Stimulated activated CD8-positive, alpha-beta memory T cell treated with anti-CD3 and anti-CD28 coated beads, Interleukin-15, amount 100 ng/mL, for 48 hours (primary cell): ENCODE data around the gene QSOX2.

ENCODE experiments used
- DNase-seq, 2 donors: peaks; one replicate each; pipeline ENCODE4 v3.0.0-alpha.2; 2020; ENCODE audit warnings: low read depth in 2 of 2

Gene QSOX2

DNA sequence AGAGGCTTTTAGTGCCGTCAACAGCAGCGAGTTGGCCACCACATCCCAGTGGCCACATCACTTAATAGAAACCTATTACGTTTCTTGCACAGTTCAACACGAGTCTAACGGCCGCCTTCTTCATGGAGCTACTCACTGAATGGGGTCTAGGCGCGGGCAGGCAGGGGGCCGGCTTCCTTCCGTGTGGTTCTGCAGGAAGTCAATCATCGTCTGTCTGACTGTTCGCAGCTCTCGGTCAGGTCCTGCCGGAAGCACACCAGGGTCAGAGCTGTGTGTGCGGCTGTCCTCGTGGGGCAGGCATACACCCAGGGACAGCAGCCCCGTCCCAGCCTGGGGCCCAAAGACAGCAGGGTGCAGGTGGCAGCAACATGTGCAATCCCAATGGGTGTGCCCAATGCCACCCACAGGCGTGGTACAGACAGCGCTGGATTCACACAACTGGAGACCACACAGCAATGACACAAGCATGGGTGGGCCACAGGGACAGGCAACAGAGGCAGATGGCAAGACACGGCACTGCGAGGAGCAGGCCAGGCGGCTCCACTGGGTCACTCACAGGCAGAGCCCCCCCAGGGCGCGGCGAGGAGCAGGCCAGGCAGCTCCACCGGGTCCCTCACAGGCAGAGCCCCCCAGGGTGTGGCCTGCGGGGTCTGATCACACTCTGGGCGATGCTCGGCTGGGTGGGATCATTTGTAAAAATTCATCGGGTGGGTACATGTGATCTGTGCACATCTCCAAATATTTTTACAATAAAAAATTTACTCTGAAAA, 21.6 kb downstream of the QSOX2 start:
- DNase-seq: no peak

DNA sequence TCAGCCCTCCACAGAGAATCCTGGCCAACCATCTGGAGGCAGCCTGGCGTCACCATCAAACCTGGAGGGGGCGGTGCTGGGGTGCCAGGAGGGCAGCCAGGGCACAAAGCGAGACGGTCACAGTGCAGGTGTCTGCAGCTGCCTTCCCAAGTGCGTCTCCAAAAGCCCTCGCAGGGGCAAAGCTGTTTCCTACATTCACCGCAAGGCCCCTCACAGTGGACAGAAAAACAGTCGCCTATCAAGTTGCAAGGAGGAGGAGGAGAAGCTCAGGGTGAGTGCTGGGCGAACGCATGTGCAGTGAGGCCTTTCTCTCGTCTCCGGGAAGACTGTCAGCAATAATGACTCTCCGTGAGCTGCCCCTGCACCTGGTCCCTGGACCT, 22.7 kb downstream of the QSOX2 start:
- no peak for DNase-seq

DNA sequence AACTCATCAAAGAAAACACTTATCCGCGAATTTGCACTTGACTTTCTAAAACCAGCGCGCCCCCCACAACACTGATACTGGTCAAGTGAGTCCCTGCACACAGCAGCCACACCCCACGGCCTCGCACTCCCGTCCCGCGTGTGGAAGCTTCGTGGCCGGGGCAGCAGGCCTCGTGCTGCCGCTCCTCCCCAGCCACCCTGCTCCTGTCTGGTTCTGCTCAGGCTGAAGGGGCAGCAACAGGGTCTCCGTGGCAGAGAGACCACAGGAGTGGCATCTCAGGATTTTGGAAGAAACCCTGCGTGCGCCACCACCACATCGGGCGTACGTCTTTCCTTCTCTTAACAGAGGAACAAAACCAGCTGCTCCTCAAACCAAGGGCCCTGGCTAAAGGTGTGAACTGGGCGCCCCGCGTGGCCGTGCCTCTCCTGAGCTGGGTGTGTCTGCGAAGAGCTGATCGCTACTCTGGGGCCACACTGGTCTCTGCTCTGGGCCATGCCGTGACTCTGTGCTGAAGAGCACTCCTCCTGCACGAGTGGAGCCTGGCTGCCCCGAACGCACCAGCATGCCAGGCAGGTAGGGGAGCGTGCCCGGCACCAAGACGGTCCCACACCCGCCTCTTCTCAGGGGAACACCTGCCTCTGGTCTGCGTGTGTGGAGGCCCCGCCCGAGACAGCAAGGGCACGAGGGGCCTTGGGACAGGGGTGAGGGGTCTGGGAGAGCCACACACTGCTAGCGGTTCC, 23.3 kb downstream of the QSOX2 start:
- no peak for DNase-seq

DNA sequence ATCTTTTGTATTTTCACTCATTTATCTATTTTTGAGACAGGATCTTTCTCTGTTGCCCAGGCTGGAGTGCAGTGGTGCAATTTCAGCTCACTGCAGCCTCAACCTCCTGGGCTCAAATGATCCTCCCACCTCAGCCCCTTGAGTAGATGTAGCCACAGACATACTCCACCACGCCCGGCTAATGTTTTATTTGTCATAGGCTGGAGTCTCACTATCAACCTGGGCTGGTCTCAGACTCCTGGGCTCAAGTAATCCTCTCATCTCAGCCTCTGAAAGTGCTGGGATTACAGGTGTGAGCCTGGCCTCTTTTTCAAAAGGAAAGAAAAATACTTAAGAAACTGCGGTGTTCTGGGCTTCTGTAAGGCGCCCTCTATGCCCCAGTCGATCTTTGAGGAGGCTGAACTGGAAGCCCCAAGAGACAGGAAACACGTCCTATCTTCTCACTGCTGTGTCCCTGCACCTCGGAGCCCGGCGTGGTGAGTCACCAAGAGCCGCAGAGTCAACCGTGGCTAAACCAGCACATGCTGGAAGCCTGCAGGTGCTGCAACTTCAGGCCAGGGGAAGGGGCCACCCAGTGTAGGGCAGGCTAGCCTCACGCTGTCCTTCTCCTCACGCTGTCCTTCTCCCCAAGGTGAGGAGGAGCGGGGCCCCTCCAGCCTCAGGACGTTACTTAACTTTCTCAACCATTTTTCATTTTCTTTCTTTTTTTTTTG, 25.4 kb downstream of the QSOX2 start:
- no peak for DNase-seq

DNA sequence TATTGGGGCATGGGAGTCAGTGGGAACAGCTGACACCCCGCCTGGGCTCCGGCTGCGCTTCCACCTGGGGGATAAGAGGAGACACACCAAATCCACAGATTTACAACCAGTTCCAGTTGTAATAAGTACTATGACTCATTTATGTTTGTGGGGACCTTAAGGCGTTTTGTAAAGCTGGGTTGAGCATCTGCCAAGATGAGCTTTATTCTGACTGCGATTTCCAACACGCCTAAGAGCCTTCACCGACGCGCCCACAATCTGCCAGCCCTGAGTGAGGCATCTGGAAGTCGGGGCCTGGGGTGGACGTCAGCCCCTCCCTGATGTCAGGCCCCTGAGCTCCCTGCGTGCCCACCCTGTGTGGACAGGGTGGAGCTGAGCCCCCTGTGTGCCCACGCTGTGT, 26.3 kb downstream of the QSOX2 start:
- DNase-seq: no peak

DNA sequence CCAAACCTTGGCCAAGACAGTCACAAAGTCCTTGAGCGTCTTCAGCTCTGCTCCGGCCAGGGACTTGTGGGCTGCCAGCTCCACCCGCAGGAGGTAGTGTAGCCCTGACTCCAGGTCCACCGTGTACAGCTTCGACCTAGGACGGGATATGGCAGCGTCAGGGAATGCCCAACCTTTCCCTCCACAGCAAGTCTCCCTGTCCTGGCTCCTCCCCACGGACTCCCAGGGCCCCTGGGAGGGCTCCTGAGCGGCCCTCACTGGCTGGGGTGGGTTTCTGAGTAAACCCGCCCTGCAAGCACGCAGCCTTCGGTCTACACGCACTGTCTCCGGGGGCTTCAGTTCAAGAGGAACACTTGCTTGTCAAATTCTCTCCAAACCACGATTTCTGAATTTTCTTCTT, 26.9 kb downstream of the QSOX2 start:
- DNase-seq: no peak

DNA sequence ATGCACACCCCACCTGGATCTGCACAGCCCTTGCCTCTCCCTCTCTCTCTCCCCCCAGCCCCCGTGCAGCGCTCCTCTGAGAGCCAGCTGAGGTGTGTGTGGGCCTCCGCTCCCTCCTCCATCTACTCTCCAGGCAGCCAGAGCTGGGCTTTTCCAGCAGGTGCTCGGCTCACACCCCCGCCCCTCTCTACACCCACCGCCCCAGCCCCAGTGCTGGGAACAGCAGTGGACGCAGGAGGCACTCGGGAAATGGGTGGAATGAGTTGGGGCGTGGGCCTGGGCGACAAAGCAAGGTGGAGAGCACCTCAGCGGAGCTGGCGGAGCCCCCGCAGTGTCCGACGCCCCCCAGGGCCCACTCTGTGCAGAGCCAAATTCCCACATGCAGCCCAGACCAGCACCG, 27.3 kb downstream of the QSOX2 start:
- no peak for DNase-seq

DNA sequence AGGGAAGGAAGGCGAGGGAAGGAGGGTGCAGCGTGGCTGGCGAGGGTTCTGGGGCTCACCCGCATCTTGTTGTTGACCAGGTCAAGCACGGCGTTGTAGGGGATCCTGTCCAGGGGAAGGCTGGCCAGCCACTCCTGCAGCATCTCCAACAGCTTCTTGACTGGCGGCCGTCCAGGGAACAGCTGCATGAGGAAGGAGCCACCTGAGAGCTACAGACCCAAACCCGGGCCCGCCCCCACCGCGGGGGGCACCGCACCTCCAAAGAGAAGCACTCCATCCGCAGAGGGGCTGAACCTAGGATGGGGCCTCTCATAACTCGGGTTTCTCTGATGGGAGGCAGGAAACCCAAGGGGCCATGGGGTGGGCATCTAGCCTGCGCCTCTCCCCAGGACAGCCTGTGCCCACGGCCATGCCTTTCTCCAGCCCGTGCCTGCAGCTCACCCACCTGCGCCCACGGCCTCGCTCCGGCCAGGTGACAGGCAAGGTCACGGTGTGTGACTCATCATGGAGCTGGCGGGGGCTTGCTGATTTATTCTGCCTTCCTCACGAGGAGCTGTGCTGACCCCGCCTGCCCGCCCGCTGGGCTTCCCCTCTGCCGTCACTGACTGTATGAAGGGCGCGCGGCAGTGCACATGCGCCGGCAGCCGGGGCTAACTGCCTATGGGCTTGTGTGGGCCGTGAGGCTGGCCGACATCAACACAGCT, 28.9 kb downstream of the QSOX2 start:
- DNase-seq: no peak

DNA sequence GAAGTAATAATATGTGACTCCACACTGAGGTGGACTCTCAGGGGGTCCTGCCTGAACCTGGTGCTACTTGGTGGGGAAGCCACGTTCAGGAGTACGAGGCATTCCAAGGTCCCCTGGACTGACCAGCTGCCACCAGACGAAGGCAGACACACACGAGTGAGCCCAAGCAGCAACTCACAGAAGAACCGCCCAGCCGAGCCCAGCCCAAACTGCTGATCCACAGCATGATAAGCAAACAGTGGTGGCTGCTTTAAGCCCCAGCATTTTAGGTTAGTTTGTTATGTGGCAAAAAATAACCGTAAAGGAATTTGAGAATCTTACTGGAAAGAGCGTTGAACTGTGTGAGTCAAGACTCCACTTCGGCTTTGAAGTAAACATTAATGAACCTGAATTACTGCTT, 31.9 kb downstream of the QSOX2 start:
- no peak for DNase-seq

DNA sequence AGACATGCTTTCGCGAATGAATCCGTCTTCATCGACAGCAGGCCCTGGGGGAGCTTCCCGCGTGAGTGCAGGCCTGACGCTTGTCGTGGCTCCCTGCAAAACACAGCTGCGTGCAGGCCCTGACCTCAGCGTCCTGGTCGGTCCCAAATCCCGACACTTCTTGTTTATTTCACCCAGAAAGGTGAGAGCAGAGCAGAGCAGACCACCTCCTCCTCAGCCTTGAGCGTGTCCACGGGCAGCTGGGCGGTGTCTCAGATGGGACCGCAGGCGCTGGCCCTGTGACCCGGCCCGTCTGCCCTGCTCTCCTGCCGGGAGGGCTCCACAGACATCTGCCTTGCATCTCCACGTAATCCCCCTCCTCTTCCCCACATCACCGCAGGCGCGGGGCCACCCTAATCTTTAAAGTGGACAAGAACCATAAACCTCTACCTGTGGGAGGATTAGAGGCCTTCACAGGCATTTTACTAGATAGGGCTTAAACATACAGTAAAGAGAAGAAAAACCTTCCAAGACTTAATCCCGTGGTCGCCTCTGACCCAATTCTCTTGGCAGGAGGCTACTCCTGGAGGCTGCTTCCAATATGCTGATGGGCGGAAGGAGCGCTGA, 33.2 kb downstream of the QSOX2 start:
- no peak for DNase-seq

DNA sequence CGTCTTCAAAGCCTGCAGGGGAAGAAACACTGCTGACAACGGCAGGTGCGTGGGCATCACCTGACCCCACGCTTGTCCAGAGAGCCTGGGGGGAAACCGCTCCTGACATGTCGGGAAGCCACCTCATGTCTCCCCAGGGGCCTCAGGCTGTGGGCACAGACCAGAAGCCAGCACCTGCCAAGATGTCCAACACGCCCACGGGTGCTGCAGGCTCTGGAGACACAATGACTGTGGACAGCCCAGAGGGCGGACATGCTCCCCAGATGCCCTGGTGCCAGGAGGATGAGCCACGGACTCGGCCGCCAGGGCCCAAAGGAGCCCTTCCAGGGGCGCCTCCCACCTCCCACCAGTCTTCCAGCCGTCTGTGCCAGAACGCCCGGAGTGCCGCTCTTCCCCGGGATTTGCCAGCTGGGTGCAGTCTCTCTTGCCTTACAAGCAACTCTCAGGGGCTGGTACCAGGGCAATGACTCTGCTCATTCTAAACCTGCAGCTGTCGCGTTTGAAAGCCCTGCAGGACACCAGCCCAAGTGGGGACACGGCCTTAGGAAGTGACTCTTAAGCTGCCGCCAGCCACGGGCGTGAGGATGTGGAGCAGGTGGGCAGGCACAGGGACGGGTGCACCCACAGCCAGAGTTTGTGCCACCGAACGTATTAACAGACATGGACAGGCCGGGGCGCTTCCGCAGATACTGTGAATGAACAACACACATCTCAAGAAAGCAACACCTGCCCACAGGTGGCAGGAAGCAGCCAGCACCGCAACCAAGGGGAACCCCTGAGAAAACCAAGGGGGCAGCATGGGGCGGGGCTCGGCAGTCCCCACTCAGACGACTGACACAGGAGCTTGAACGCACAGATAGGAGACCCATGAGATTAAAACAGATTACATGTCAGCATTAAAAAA, 33.9 kb downstream of the QSOX2 start:
- DNase-seq: no peak

DNA sequence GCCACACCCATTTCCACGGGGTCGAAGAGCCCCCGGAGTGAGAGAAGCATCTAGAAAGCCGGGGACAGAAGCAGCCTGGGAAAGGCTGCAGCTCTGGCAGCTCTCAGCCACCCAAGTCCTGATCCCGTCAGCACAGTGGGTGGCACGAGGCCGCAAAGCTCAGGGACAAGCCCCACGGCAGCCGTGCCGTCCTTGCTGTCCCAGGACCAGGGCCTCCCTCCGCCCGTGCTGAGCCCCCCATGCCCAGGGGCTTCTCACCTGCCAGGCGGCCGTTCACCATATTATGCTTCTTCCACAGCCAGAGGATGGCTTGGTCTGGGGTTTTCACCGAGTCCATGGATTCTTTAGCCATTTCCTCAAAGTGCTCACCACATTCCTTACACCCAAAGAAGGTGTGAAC, 34.6 kb downstream of the QSOX2 start:
- DNase-seq: no peak

DNA sequence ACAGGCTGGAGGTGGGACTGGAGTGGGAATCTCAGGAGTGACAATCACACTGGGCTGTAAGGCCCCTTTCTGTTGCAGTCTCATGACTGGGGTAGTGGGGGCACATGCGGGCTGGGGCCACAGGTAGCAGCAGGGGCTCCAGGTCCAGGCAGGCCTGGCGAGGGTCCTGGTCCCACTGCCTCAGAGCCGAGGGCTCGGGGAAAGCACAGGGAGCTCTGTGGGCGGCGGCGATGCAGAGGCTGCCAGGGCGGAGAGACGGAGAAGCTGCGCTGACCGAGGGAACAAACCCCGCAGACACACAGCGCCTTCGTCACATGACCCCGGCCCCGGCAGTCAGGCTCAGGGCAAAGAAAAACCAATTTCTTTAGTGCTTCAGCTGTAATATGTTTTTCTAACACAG, 35.3 kb downstream of the QSOX2 start:
- no peak for DNase-seq

DNA sequence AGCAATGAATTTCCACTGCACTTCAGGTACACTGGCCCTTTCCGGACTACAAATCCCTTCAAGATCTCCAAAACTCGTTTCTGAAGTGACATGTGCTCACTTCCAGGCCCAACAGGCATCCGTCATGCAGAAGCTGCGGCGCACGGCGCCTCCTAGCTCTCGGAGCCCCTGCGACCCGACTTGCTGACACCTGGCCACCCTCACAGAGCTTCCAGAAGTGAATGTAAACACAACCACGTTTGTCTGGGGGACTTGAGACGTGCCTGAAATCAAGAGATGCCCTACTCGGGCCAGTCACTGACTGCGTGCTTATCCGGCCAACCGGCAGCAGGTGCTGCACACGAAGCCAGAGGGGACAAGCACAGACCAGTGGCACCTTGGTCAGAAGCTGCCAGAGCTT, 35.8 kb downstream of the QSOX2 start:
- DNase-seq: no peak

DNA sequence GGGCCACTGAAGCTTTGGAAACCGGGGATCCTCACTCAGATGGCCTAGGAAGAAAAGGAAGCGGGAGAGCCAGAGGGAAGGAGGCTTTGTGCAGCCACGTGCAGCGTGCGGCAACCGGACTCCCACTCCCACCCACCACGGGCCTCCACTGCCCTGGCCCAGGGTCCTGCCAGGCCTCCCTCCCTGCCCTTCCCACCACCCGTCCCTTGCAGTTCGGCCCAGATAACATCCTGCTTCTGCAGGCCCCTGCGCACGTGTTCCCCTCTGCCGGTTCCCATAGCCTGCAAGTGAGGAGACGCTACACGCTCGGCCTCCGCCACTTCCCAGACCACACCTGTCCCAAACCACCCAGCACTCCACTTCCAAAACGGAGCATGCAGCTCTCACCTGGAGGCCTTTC, 36.4 kb downstream of the QSOX2 start:
- DNase-seq: no peak

DNA sequence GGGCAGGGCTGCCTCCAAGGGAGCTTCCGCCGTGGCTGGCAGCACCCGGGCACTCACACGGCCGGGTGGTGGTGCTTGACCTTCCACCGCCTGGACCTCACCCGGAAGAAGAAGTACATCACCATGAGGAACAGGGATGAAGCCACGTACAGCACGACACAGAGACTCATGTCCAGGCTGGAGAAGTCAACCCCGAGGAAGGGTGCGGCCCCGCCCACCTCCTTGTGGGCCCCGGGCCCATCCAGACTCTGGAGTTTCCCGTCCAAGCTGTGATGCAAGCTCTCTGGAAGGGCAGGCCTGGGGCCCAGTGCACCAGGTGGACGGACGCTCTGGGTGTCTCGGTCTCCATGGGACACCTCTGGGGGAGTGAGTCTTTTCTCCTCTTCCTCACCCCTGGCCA, 36.9 kb downstream of the QSOX2 start:
- no peak for DNase-seq

DNA sequence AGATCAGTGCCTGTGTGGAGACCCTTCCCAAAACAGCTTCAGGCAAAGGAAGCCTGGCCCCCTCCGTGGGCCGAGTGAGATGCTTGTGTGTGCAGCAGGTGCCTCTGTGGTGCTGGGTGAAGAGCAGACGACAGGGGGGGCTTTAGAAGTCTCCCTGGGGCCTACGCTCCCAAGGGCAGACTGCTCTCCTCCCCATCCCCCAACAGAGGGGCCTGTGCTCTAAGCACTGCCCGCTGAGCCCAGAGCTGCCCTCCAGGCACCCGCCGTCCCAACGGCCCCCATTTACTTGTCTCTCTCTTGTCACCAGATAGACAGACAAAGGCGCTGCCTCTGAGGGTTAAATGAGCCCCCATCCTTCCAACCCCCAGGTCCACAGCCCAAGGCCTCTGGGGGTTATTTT, 38.0 kb downstream of the QSOX2 start:
- no peak for DNase-seq

DNA sequence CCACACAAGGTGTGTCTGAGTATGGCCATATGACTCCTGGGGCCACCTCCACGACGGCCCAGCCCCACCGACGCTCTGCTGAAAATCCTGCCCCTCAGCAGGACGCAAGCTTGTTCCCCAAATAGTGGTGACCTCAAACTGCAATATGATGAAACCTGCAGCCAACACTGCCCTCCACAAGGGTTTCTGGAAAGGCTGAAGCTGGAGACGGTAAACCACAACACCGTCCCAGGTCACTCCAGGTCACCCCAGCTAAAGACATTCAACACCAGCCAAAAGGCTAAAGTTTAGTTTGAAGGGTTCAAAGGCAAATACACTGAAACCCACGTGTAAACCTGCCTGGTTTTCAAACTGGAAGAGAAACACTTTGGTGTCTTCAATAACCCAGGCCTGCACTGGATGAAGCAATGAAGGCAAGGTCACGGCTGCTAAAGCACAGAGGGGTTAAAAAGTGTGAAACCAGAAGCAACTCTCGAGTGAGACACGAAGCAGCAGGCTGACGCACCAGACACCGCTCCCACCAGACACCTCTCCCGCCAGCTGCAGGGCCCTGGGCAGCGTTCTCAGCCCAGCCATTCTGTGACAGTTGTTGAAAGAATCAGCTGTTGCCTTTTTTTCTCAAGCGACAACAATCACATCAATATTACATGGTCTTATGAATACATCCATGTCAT, 38.9 kb downstream of the QSOX2 start:
- no peak for DNase-seq

DNA sequence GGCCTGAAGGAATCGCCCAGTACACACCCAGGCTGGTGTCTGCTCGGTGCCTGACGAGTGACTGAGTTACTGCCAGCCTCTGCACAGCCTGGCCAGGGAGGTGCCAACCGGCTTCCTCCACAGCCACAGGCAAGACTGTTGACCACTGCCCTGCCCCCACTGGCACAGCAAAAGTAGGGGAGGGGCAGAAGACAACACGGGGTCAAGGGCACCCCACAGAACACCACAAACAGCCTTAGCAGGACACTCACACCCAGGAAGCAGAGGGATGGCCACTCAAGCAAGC, 40.0 kb downstream of the QSOX2 start:
- DNase-seq: no peak
